Erythroblast (primary cell): ENCODE results near the gene MYL10.
A peak's percentile ranks its signal among the peaks of the same experiment; 100 is the strongest.

ENCODE experiments used
- DNase-seq, 2 experiments: peaks; one replicate each; lab custom pipeline; 2025; lab: John Stamatoyannopoulos, UW
- GATA1 ChIP-seq: IDR thresholded peaks from 2 replicates; pipeline ENCODE4 v1.6.1; 2011; ENCODE audit warnings: low read depth, mild to moderate bottlenecking, control low read depth, low read length, moderate library complexity
- POLR2A ChIP-seq: IDR thresholded peaks from 2 replicates; pipeline ENCODE4 v1.6.1; 2011; ENCODE audit warnings: mild to moderate bottlenecking, low read length

Gene MYL10

GRCh38 chr7:101604331-101604933 lies 24.7 kb downstream of the MYL10 start:
- TF ChIP-seq POLR2A (no peak), GATA1 (no peak)
- no peak for DNase-seq

GRCh38 chr7:101602484-101603241 lies 26.4 kb downstream of the MYL10 start:
- TF ChIP-seq GATA1 (no peak), POLR2A (no peak)

GRCh38 chr7:101602082-101602481 lies 27.0 kb downstream of the MYL10 start:
- TF ChIP-seq POLR2A (no peak), GATA1 (no peak)
- DNase-seq: no peak

More at GRCh38 chr7:101602484-101603241, 26.4 kb downstream of the MYL10 start:
- peak; percentile 56 to 79 for DNase-seq

- TF ChIP-seq POLR2A (no peak), GATA1 (no peak)
- no peak for DNase-seq
Measured at GRCh38 chr7:101599787-101600186, 29.3 kb downstream of the MYL10 start.

GRCh38 chr7:101598986-101599771 lies 29.9 kb downstream of the MYL10 start:
- no peak for TF ChIP-seq GATA1
- no peak for DNase-seq

GRCh38 chr7:101598422-101598985 lies 30.6 kb downstream of the MYL10 start:
- TF ChIP-seq POLR2A: no peak
- no peak for TF ChIP-seq GATA1
- no peak for DNase-seq

- DNase-seq: no peak
- no peak for TF ChIP-seq GATA1
- no peak for TF ChIP-seq POLR2A
Measured at GRCh38 chr7:101597941-101598340, 31.2 kb downstream of the MYL10 start.

- no peak for TF ChIP-seq GATA1
- TF ChIP-seq POLR2A: no peak
- no peak for DNase-seq
Measured at GRCh38 chr7:101596898-101597297, 32.2 kb downstream of the MYL10 start.

GRCh38 chr7:101595766-101596537 lies 33.1 kb downstream of the MYL10 start:
- DNase-seq: no peak
- no peak for TF ChIP-seq POLR2A
- no peak for TF ChIP-seq GATA1

GRCh38 chr7:101595246-101595645 lies 33.9 kb downstream of the MYL10 start:
- TF ChIP-seq GATA1: no peak
- no peak for TF ChIP-seq POLR2A
- no peak for DNase-seq

GRCh38 chr7:101594790-101595189 lies 34.3 kb downstream of the MYL10 start:
- DNase-seq: no peak

GRCh38 chr7:101593556-101593955 lies 35.5 kb downstream of the MYL10 start:
- TF ChIP-seq POLR2A: no peak
- no peak for TF ChIP-seq GATA1
- no peak for DNase-seq

More at GRCh38 chr7:101594790-101595189, 34.3 kb downstream of the MYL10 start:
- TF ChIP-seq POLR2A (no peak), GATA1 (no peak)

- DNase-seq: no peak
- TF ChIP-seq POLR2A: no peak
- TF ChIP-seq GATA1: no peak
Measured at GRCh38 chr7:101591504-101591903, 37.6 kb downstream of the MYL10 start.
